HepG2 (cell line): ENCODE measurements around the gene ZFAND3. TPM values are rescaled to one million over a fixed set of nuclear protein-coding genes. Genes with fewer than 3 reads are reported as not detected.

Experiments used
- CEBPG ChIP-seq: IDR thresholded peaks from 2 replicates; pipeline ENCODE4 v1.6.1; 2016
- CTCF ChIP-seq: sonication (generic); formaldehyde crosslinking; IDR thresholded peaks from 2 replicates; pipeline ENCODE4 v1.5.0; 2020; ENCODE audit warnings: mild to moderate bottlenecking, missing genetic modification reagents, moderate library complexity
- ELF3 ChIP-seq: IDR thresholded peaks from 2 replicates; pipeline ENCODE4 v1.6.1; 2016; ENCODE audit warnings: missing genetic modification reagents, missing compliant biosample characterization
- ERF ChIP-seq: IDR thresholded peaks from 2 replicates; pipeline ENCODE4 v1.6.1; 2018; ENCODE audit warnings: missing biosample characterization, missing genetic modification reagents
- FOSL2 ChIP-seq: sonication (generic); formaldehyde crosslinking; IDR thresholded peaks from 2 replicates; pipeline ENCODE4 v1.4.0; 2020; ENCODE audit warnings: missing genetic modification reagents
- FOXA1 ChIP-seq, 2 experiments: fragments of 450-650 bp in 1 of 2; sonication (generic) in 1 of 2; formaldehyde crosslinking in 1 of 2; IDR thresholded peaks; 2 replicates each; pipeline versions ENCODE4 v1.4.0 to v1.6.1; 2016 to 2020; ENCODE audit warnings: missing genetic modification reagents in 1 of 2
- GZF1 ChIP-seq: sonication (generic); formaldehyde crosslinking; IDR thresholded peaks from 2 replicates; pipeline ENCODE4 v1.5.1; 2020; ENCODE audit warnings: mild to moderate bottlenecking, missing genetic modification reagents
- HNF1B ChIP-seq: sonication (generic); formaldehyde crosslinking; IDR thresholded peaks from 2 replicates; pipeline ENCODE4 v1.5.1; 2020; ENCODE audit warnings: mild to moderate bottlenecking, moderate library complexity, missing genetic modification reagents
- KLF11 ChIP-seq: IDR thresholded peaks from 2 replicates; pipeline ENCODE4 v1.6.1; 2016; ENCODE audit warnings: missing compliant biosample characterization
- MIXL1 ChIP-seq: IDR thresholded peaks from 2 replicates; pipeline ENCODE4 v1.6.1; 2016
- RARA ChIP-seq: IDR thresholded peaks from 2 replicates; pipeline ENCODE4 v1.6.1; 2016; ENCODE audit warnings: missing genetic modification reagents, missing compliant biosample characterization
- SMC3 ChIP-seq: IDR thresholded peaks from 2 replicates; pipeline ENCODE4 v1.6.1; 2011; ENCODE audit warnings: low read length, improper control_type of control experiment
- THAP11 ChIP-seq: IDR thresholded peaks from 2 replicates; pipeline ENCODE4 v1.6.1; 2016; ENCODE audit warnings: missing biosample characterization, missing genetic modification reagents
- YEATS2 ChIP-seq: sonication (generic); formaldehyde crosslinking; IDR thresholded peaks from 2 replicates; pipeline ENCODE4 v1.4.0; 2020; ENCODE audit warnings: missing genetic modification reagents, borderline replicate concordance
- ZMYM4 ChIP-seq: sonication (generic); formaldehyde crosslinking; IDR thresholded peaks from 2 replicates; pipeline ENCODE4 v1.8.1; 2023; ENCODE audit warnings: mild to moderate bottlenecking, missing genetic modification reagents
- ZNF331 ChIP-seq: sonication (generic); formaldehyde crosslinking; IDR thresholded peaks from 2 replicates; pipeline ENCODE4 v1.4.0; 2020; ENCODE audit warnings: missing genetic modification reagents
- ZNF513 ChIP-seq: sonication (generic); formaldehyde crosslinking; conservative IDR thresholded peaks from 2 replicates; pipeline ENCODE4 v1.5.0; 2020; ENCODE audit warnings: missing genetic modification reagents
- ZNF792 ChIP-seq: IDR thresholded peaks from 2 replicates; pipeline ENCODE4 v1.6.1; 2016
- ZNF83 ChIP-seq: sonication (generic); formaldehyde crosslinking; IDR thresholded peaks from 2 replicates; pipeline ENCODE4 v1.4.0; 2020; ENCODE audit warnings: missing genetic modification reagents, mild to moderate bottlenecking, borderline replicate concordance
- ZZZ3 ChIP-seq: sonication (generic); formaldehyde crosslinking; IDR thresholded peaks from 2 replicates; pipeline ENCODE4 v1.4.0; 2020; ENCODE audit warnings: missing genetic modification reagents, mild to moderate bottlenecking, borderline replicate concordance
- polyA plus RNA-seq, 8 experiments: library from polyadenylated mRNA; depleted of rRNA in 3 of 8; stranded (reverse) in 7 of 8; unstranded in 1 of 8; fragments of >200 nt; fragmentation: Illumina TruSeq in 4 of 8; extraction: Trizol in 4 of 8; gene quantifications; 2 replicates each; pipeline versions ENCODE4 v1.2.1 to v1.2.3, GENCODE V29; 2011 to 2016; ENCODE audit warnings: low read depth in 4 of 8, missing spikeins in 1 of 8, mixed read lengths in 1 of 8; ENCODE audit not compliant: insufficient read depth in 1 of 8
- total RNA-seq, 5 experiments: library from RNA; depleted of rRNA; stranded (reverse); fragments of >200 nt; fragmentation: Illumina TruSeq; extraction: Trizol; gene quantifications; 2 replicates each; pipeline ENCODE4 v1.2.3, GENCODE V29; 2016; ENCODE audit warnings: low read depth in 1 of 5
- TF ChIP-seq, protein P1 (sequence below): sonication (generic); formaldehyde crosslinking; IDR thresholded peaks from 2 replicates; pipeline ENCODE4 v1.5.1; 2020; ENCODE audit warnings: mild to moderate bottlenecking, missing genetic modification reagents
- TF ChIP-seq, protein P2 (sequence below): sonication (generic); formaldehyde crosslinking; IDR thresholded peaks from 2 replicates; pipeline ENCODE4 v1.8.0; 2022; ENCODE audit warnings: mild to moderate bottlenecking, missing genetic modification reagents

Gene ZFAND3
- total and polyA plus RNA-seq, 2 of the 13 experiments (the other 11 are each of a cell fraction or from before 2014, with no cell fraction given) = 16.4 to 17.1 TPM

DNA sequence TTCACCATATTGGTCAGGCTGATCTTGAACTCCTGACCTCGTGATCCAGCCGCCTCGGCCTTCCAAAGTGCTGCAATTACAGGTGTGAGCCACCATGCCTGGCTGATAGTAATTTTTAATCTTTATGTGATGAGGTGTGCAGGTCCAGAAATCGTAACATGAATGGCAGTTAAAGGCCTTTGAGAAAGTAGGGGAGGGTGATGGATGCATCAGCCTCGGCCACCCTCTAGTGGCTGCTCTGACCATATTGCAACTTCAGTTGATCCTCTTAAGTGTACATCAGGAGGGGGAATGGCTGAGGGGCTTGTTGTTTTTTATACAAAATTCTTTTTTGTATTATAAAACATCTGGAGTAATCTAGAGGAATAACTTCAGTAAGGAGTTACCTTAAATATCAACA is 193.0 kb downstream of the ZFAND3 start (continued):
- TF ChIP-seq ZNF83 (CRISPR knock-in tag) (no peak), ZNF331 (peak; percentile 57; the same call in 1 of the 2 replicates), THAP11 (CRISPR knock-in tag) (0 out of 2 replicates have a peak, but pooled peaks have one; percentile 28), CEBPG (CRISPR knock-in tag) (peak; percentile 72), ERF (CRISPR knock-in tag) (0 out of 2 replicates have a peak, but pooled peaks have one; percentile 33), ZMYM4 (CRISPR knock-in tag) (0 out of 2 replicates have a peak, but pooled peaks have one; percentile 21), CTCF (CRISPR knock-in tag) (peak; percentile 85), RARA (CRISPR knock-in tag) (0 out of 2 replicates have a peak, but pooled peaks have one; percentile 4), ZNF513 (CRISPR knock-in tag) (no peak), FOSL2 (peak; percentile 18; the same call in 1 of the 2 replicates), SMC3 (peak; percentile 90), FOXA1 (IDR thresholded peaks at IDR 0.05) (no peak), FOXA1 (CRISPR knock-in tag; IDR thresholded peaks at IDR 0.05) (0 out of 2 replicates have a peak, but pooled peaks have one; percentile 23), KLF11 (CRISPR knock-in tag) (0 out of 2 replicates have a peak, but pooled peaks have one; percentile 60), GZF1 (CRISPR knock-in tag) (no peak), ZZZ3 (no peak), MIXL1 (CRISPR knock-in tag) (0 out of 2 replicates have a peak, but pooled peaks have one; percentile 38), HNF1B (CRISPR knock-in tag) (peak; percentile 44; the same call in 1 of the 2 replicates), YEATS2 (CRISPR knock-in tag) (no peak), ELF3 (CRISPR knock-in tag) (peak; percentile 32; the same call in 1 of the 2 replicates), ZNF792 (CRISPR knock-in tag) (peak; percentile 53; the same call in 1 of the 2 replicates)
- TF ChIP-seq, protein P1, sequence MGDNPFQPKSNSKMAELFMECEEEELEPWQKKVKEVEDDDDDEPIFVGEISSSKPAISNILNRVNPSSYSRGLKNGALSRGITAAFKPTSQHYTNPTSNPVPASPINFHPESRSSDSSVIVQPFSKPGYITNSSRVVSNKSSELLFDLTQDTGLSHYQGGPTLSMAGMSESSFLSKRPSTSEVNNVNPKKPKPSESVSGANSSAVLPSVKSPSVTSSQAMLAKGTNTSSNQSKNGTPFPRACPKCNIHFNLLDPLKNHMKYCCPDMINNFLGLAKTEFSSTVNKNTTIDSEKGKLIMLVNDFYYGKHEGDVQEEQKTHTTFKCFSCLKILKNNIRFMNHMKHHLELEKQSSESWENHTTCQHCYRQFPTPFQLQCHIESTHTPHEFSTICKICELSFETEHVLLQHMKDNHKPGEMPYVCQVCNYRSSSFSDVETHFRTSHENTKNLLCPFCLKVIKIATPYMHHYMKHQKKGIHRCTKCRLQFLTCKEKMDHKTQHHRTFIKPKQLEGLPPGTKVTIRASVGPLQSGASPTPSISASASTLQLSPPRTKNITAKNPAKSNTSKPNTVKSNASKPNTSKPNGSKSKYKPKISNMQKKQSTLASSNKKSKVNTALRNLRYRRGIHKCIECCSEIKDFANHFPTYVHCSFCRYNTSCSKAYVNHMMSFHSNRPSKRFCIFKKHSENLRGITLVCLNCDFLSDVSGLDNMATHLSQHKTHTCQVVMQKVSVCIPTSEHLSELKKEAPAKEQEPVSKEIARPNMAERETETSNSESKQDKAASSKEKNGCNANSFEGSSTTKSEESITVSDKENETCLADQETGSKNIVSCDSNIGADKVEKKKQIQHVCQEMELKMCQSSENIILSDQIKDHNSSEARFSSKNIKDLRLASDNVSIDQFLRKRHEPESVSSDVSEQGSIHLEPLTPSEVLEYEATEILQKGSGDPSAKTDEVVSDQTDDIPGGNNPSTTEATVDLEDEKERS (CRISPR knock-in tag) = peak; percentile 59; the same call in 1 of the 2 replicates
- TF ChIP-seq, protein P2, sequence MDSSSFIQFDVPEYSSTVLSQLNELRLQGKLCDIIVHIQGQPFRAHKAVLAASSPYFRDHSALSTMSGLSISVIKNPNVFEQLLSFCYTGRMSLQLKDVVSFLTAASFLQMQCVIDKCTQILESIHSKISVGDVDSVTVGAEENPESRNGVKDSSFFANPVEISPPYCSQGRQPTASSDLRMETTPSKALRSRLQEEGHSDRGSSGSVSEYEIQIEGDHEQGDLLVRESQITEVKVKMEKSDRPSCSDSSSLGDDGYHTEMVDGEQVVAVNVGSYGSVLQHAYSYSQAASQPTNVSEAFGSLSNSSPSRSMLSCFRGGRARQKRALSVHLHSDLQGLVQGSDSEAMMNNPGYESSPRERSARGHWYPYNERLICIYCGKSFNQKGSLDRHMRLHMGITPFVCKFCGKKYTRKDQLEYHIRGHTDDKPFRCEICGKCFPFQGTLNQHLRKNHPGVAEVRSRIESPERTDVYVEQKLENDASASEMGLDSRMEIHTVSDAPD (CRISPR knock-in tag) = 0 out of 2 replicates have a peak, but pooled peaks have one; percentile 29
